Keratinocyte (primary cell): Measurements from ENCODE around the gene NGB.

Source experiments
- CTCF ChIP-seq, 3 experiments: IDR thresholded peaks in 1 of 3; conservative IDR thresholded peaks in 1 of 3; optimal IDR thresholded peaks in 1 of 3; 2 replicates in 2 of 3; 3 replicates in 1 of 3; pipeline versions ENCODE3 to v1.5.1; 2011; ENCODE audit warnings: low read length in 3 of 3, mild to moderate bottlenecking in 3 of 3, moderate library complexity in 2 of 3, control low read depth in 1 of 3, inconsistent platforms in 1 of 3; ENCODE audit not compliant: insufficient read depth in 2 of 3; ENCODE audit errors: extremely low read depth in 1 of 3
- EZH2 ChIP-seq: IDR thresholded peaks from one replicate; pipeline ENCODE4 v1.6.1; 2012; ENCODE audit warnings: inconsistent platforms, mild to moderate bottlenecking, low read length, moderate library complexity

- TF ChIP-seq EZH2 (no peak), CTCF (optimal IDR thresholded peaks at IDR 0.05 in 1 of 3, IDR thresholded peaks at IDR 0.05 in 1 of 3, conservative IDR thresholded peaks at IDR 0.05 in 1 of 3; ENCODE audit: extremely low read depth in 1 of 3, insufficient read depth in 2 of 3, low read length in 3 of 3) (no peak)
Measured at GRCh38 chr14:77241955-77242354, 29.1 kb downstream of the NGB start.
